Endothelial cell of umbilical vein (primary cell): Measurements from ENCODE around the gene ZNF329. TPM values are rescaled to one million over a fixed set of nuclear protein-coding genes. Genes with fewer than 3 reads are reported as not detected.

ENCODE experiments used
- BruUV-seq: library from RNA; stranded (reverse); fragments of 400-500 nt; replicated peaks from 2 replicates; lab custom pipeline; 2021; lab: Mats Ljungman, UMichigan
- CTCF ChIA-PET: fragments of 300-600, 350-600 bp; sonication (Branson Sonifier 250); formaldehyde crosslinking; loops from one replicate; lab custom pipeline; 2021; ENCODE audit warnings: antibody characterized with exemption, inconsistent platforms; lab: Charles Lee
- POLR2A ChIA-PET: fragments of 300-600, 350-600 bp; sonication (Branson Sonifier 250); formaldehyde crosslinking; loops from one replicate; lab custom pipeline; 2021; ENCODE audit warnings: antibody characterized with exemption, inconsistent platforms; lab: Charles Lee
- DNase-seq: peaks from one replicate; pipeline ENCODE4 v3.0.0-alpha.2; 2011; ENCODE audit warnings: low read depth, low spot score
- FAIRE-seq: peaks from 2 replicates; lab custom pipeline; 2011; peaks lifted over from hg19 to GRCh38; lab: Jason Lieb, UNC
- H2AFZ ChIP-seq: 2 replicates; pipeline ENCODE4 v1.6.0; 2012; ENCODE audit warnings: low read depth, low read length, control low read depth, inconsistent platforms
- H3K27ac ChIP-seq: 2 replicates; pipeline ENCODE4 v1.5.1; 2011; ENCODE audit warnings: low read depth, mild to moderate bottlenecking, control low read depth, low read length, moderate library complexity; ENCODE audit not compliant: insufficient read depth
- H3K27me3 ChIP-seq, 2 experiments: 2 replicates each; pipeline versions ENCODE4 v1.6.0 to v1.6.1; 2011; ENCODE audit warnings: low read length in 2 of 2, mixed read lengths in 1 of 2; ENCODE audit not compliant: control insufficient read depth in 2 of 2, insufficient read depth in 2 of 2
- H3K36me3 ChIP-seq, 2 experiments: 2 replicates in 1 of 2; 3 replicates in 1 of 2; pipeline ENCODE4 v1.5.1; 2011; ENCODE audit warnings: low read length in 2 of 2, mild to moderate bottlenecking in 1 of 2, moderate library complexity in 1 of 2; ENCODE audit not compliant: control insufficient read depth in 2 of 2, insufficient read depth in 2 of 2; ENCODE audit errors: extremely low read depth in 1 of 2
- H3K4me1 ChIP-seq: 3 replicates; pipeline ENCODE4 v1.5.1; 2011; ENCODE audit warnings: mild to moderate bottlenecking, low read length; ENCODE audit not compliant: control insufficient read depth, insufficient read depth; ENCODE audit errors: extremely low read depth
- H3K4me2 ChIP-seq: 2 replicates; pipeline ENCODE4 v1.6.1; 2011; ENCODE audit warnings: low read length, control low read depth, mixed read lengths; ENCODE audit not compliant: insufficient read depth
- H3K4me3 ChIP-seq, 3 experiments: fragments of 200-600 bp in 1 of 3; sonication (generic), shearing (Covaris generic) in 1 of 3; replicated peaks in 1 of 3; 2 replicates each; pipeline ENCODE4 v1.5.1; 2011 to 2016; ENCODE audit warnings: control low read depth in 3 of 3, low read length in 3 of 3, mild to moderate bottlenecking in 2 of 3, inconsistent platforms in 1 of 3, low read depth in 1 of 3, moderate library complexity in 1 of 3; ENCODE audit not compliant: insufficient read depth in 1 of 3
- H3K79me2 ChIP-seq: 2 replicates; pipeline ENCODE4 v1.6.0; 2012; ENCODE audit warnings: low read length, inconsistent platforms; ENCODE audit not compliant: control insufficient read depth, insufficient read depth
- H3K9ac ChIP-seq: replicated peaks from 2 replicates; pipeline ENCODE3; 2011; ENCODE audit warnings: low read length, control low read depth; ENCODE audit not compliant: insufficient read depth; ENCODE audit errors: extremely low read depth
- H3K9me1 ChIP-seq: replicated peaks from 3 replicates; pipeline ENCODE4 v1.6.0; 2011; ENCODE audit warnings: mild to moderate bottlenecking, low read length; ENCODE audit not compliant: control insufficient read depth, insufficient read depth; ENCODE audit errors: extremely low read depth
- H3K9me3 ChIP-seq: replicated peaks from 2 replicates; pipeline ENCODE4 v1.5.1; 2012; ENCODE audit warnings: low read length, inconsistent platforms; ENCODE audit not compliant: control insufficient read depth, insufficient read depth
- H4K20me1 ChIP-seq: replicated peaks from 2 replicates; pipeline ENCODE3; 2011; ENCODE audit warnings: mild to moderate bottlenecking, low read length; ENCODE audit not compliant: control insufficient read depth, insufficient read depth; ENCODE audit errors: extremely low read depth
- EZH2 ChIP-seq: IDR thresholded peaks from 2 replicates; pipeline ENCODE4 v1.6.1; 2012; ENCODE audit warnings: borderline replicate concordance, low read depth, mild to moderate bottlenecking, moderate library complexity, low read length, inconsistent platforms; ENCODE audit not compliant: severe bottlenecking
- FOS ChIP-seq: IDR thresholded peaks from 2 replicates; pipeline ENCODE4 v1.6.1; 2011; ENCODE audit warnings: mild to moderate bottlenecking, low read length, moderate library complexity, borderline replicate concordance; ENCODE audit not compliant: insufficient read depth
- GATA2 ChIP-seq: IDR thresholded peaks from 2 replicates; pipeline ENCODE4 v1.7.0; 2011; ENCODE audit warnings: low read depth, mild to moderate bottlenecking, moderate library complexity, mixed read lengths, low read length; ENCODE audit not compliant: insufficient read length, insufficient read depth
- JUN ChIP-seq: IDR thresholded peaks from 2 replicates; pipeline ENCODE4 v1.6.1; 2011; ENCODE audit warnings: borderline replicate concordance, low read depth; ENCODE audit not compliant: insufficient read length, insufficient read depth
- MYC ChIP-seq: IDR thresholded peaks from one replicate; pipeline ENCODE4 v1.6.1; 2011; ENCODE audit warnings: mild to moderate bottlenecking, low read depth, low read length
- POLR2A ChIP-seq: IDR thresholded peaks from 2 replicates; pipeline ENCODE4 v1.6.1; 2012; ENCODE audit warnings: low read depth, mild to moderate bottlenecking, control low read depth, low read length
- POLR2AphosphoS5 ChIP-seq: IDR thresholded peaks from 2 replicates; pipeline ENCODE4 v1.6.1; 2012; ENCODE audit warnings: low read depth, mild to moderate bottlenecking, control low read depth, low read length, moderate library complexity; ENCODE audit not compliant: insufficient read depth
- dilution Hi-C: fragments of 300-500 bp; cut with MboI; formaldehyde crosslinking; loops from one replicate; pipeline ENCODE4 v1.15.0; 2019; ENCODE audit warnings: low sequenced_read_pairs; ENCODE audit not compliant: extremely low pct_ligation_motif_present
- intact Hi-C: fragments of 100-400 bp; cut with micrococcal nuclease; formaldehyde crosslinking; loops from one replicate; pipeline ENCODE4 v1.10.0; 2022
- polyA plus RNA-seq, 4 experiments: library from polyadenylated mRNA; depleted of rRNA in 3 of 4; stranded (reverse) in 3 of 4; unstranded in 1 of 4; fragments of >200 nt; gene quantifications; 2 replicates each; pipeline versions ENCODE4 v1.2.1 to v1.2.3, GENCODE V29; 2011 to 2012; ENCODE audit warnings: missing spikeins in 1 of 4
- total RNA-seq: library from RNA; stranded (reverse); gene quantifications from 2 replicates; pipeline ENCODE4 v1.2.3, GENCODE V29; 2021
- TF ChIP-seq, protein P1 (sequence below), 2 donors: IDR thresholded peaks; 1 replicate in 1 of 2; 2 replicates in 1 of 2; pipeline ENCODE4 v1.5.1; 2011; ENCODE audit warnings: low read length in 2 of 2, mild to moderate bottlenecking in 2 of 2, moderate library complexity in 2 of 2, control low read depth in 1 of 2, inconsistent platforms in 1 of 2, low read depth in 1 of 2; ENCODE audit not compliant: insufficient read depth in 1 of 2; ENCODE audit errors: extremely low read depth in 1 of 2
- TF ChIP-seq, protein P2 (sequence below): IDR thresholded peaks from 2 replicates; pipeline ENCODE4 v1.6.1; 2011; ENCODE audit not compliant: insufficient read depth, insufficient read length

The ZNF329 gene
- total and polyA plus RNA-seq, 2 donors (not counting 3 experiments of a cell fraction or from before 2014, with no cell fraction given) = 3.0 to 5.3 TPM

DNA sequence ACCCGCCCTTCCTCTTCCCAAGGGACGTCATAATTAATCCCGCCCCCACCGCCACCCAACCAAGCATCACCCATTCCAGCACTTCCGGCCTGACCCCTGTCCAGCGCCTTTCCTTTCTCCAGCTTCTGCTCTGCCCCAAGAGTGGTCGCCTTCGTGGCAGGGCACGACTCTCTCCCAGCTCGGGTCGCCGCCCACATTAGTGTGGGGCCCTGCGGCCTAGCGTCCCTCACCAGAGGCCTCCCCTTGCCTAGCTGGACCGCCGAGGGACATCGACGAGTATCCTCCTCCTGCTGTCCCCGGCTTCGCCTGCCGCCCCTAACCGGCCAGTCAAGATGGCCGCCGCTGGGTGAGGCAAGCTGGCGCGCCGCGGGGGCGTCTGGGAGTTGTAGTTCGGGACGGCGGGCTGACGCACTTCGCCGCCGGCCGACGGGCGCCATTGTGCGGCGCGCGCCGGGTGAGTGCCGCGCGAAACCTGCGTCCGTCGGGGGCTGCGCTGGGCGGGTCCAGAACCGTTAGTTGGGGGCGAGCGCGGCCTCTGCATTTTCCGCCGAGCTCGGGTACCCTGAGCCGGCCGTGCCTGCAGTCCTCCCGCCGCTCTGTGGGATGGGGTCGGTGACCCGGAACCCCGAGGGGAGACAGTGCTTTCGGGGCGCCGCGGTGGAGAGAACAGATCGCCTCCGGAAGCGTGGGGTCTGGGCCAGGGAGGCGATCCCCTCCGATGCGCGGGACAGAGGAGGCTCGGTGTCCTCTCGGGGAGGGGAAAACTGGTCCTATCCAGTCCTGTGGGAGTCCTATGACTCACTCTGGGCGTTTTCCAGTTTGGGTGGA is 32.6 kb upstream of the ZNF329 start, which contains the start of gene ZNF274:
ZNF274 (plus strand) TSS at position 73 of the 828 bp plus-strand sequence. CDS start 905 bp downstream, outside the sequence.
- TSS peak; percentile 80 for BruUV-seq
- Histone ChIP-seq H3K79me2 (peaks cover 10% of the 10 kb centered on the region), H3K4me3 (peak within 1 kb of the TSS; percentile 18 to 98 (median 62)), H3K36me3 (peaks cover 0 to 9% of the 10 kb centered on the region in 2 experiments), H3K4me1 (no peaks in the 10 kb centered on the region), H2AFZ (peak within 1 kb of the TSS; percentile 61), H3K4me2 (peak within 1 kb of the TSS; percentile 61), H3K9ac (peak within 1 kb of the TSS; percentile 90), H3K9me3 (no peaks in the 10 kb centered on the region), H3K9me1 (no peaks in the 10 kb centered on the region), H3K27me3 (no peaks in the 10 kb centered on the region), H4K20me1 (no peaks in the 10 kb centered on the region), H3K27ac (peak within 1 kb of the TSS; percentile 89)
- POLR2A ChIA-PET = interaction anchor here (0.6 to 1.5 kb wide), 5 partner anchors 180 to 999 kb away, joined by 3 to 6 read pairs (median 4); partner anchors contain the start of genes ZNF132, ZNF497 and ZNF606
- DNase-seq (peak; percentile 88), FAIRE-seq (peak; percentile 90)
- intact Hi-C loops (loop anchor here (2.0 kb wide), 2 partner anchors 180 to 226 kb away; partner anchors contain the start of genes ZNF497 and ZNF584), dilution Hi-C loops (no loop called here)
- TF ChIP-seq POLR2AphosphoS5 (peak; percentile 48), JUN (peak; percentile 42), MYC (peak; percentile 21), FOS (peak; percentile 85), GATA2 (no peak), EZH2 (no peak), POLR2A (peak; percentile 7)
- TF ChIP-seq, protein P1, sequence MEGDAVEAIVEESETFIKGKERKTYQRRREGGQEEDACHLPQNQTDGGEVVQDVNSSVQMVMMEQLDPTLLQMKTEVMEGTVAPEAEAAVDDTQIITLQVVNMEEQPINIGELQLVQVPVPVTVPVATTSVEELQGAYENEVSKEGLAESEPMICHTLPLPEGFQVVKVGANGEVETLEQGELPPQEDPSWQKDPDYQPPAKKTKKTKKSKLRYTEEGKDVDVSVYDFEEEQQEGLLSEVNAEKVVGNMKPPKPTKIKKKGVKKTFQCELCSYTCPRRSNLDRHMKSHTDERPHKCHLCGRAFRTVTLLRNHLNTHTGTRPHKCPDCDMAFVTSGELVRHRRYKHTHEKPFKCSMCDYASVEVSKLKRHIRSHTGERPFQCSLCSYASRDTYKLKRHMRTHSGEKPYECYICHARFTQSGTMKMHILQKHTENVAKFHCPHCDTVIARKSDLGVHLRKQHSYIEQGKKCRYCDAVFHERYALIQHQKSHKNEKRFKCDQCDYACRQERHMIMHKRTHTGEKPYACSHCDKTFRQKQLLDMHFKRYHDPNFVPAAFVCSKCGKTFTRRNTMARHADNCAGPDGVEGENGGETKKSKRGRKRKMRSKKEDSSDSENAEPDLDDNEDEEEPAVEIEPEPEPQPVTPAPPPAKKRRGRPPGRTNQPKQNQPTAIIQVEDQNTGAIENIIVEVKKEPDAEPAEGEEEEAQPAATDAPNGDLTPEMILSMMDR (IDR thresholded peaks at IDR 0.05; ENCODE audit: extremely low read depth in 1 of 2, insufficient read depth in 1 of 2, low read depth in 1 of 2, low read length in 2 of 2) = no peak
- TF ChIP-seq, protein P2, sequence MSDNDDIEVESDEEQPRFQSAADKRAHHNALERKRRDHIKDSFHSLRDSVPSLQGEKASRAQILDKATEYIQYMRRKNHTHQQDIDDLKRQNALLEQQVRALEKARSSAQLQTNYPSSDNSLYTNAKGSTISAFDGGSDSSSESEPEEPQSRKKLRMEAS = peak; percentile 58
- CTCF ChIA-PET = interaction anchor here (0.6 to 1.1 kb wide), 4 partner anchors 36 to 378 kb away, joined by 3 read pairs; partner anchors contain the start of genes ZNF417 and ZNF544
